Medulla oblongata (tissue), 1 donor: ENCODE results near the gene TMEM120B.

ENCODE experiments used
- DNase-seq: peaks from one replicate; pipeline ENCODE4 v3.0.0-alpha.2; 2015; ENCODE audit errors: extremely low spot score

TMEM120B gene

DNA sequence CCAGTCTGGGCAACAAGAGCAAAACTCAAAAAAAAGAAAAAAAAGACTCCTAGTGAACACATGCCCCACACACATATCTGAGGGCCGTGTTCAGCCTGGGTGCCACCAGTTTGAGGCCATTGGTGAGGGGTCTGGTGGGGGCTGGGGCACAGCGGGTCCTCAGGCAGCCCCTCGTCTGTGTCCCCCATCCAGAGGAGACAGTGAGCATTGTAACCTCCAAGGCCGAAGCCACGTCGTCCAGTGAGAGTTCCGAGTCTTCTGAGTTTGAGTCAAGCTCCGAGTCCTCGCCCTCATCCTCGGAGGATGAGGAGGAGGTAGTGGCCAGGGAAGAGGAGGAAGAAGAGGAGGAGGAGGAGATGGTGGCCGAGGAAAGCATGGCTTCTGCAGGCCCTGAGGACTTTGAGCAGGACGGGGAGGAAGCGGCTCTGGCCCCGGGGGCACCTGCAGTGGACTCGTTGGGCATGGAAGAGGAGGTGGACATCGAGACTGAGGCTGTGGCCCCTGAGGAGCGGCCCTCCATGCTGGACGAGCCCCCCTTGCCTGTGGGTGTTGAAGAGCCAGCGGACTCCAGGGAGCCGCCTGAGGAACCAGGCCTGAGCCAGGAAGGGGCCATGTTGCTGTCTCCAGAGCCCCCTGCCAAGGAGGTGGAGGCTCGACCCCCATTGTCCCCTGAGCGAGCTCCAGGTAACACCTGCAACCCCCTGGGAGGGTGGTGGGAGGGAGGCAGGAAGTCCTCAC lies 106.8 kb downstream of the TMEM120B start:
- no peak for DNase-seq

DNA sequence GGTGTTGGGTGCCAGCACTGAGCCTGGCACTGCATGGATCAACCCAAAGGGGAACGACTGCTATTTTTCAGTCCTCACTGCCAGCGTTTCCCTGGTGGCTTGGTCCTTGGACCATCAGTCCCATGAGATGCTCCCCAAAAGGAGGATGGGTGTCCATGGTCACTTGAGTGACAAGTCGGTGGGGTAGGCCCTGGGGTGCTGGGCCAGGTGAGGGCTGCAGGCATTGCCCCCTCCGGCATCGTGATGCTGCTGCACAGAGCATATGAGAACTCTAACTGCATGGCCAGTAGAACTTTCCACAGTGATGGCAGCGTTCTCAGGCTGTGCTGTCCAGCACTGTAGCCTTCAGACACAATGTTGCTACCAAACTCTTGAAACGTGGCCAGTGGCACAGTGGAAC lies 107.5 kb downstream of the TMEM120B start:
- DNase-seq: no peak

DNA sequence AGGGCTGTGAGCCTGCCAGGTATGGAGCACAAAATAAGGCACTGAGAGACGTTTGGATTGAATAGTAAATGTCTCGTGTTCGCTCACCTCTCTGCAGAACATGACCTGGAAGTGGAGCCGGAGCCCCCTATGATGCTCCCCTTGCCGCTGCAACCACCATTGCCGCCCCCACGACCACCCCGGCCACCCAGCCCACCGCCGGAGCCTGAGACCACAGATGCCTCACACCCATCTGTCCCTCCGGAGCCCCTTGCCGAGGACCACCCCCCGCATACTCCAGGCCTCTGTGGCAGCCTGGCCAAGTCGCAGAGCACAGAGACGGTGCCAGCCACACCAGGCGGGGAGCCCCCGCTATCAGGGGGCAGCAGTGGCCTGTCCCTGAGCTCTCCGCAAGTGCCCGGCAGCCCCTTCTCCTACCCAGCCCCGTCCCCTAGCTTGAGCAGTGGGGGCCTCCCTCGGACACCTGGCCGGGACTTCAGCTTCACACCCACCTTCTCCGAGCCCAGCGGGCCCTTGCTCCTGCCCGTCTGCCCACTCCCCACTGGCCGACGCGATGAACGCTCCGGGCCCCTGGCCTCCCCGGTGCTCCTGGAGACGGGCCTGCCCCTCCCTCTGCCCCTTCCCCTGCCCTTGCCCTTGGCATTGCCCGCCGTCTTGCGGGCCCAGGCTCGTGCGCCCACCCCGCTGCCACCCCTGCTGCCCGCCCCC lies 110.0 kb downstream of the TMEM120B start:
- DNase-seq: no peak

DNA sequence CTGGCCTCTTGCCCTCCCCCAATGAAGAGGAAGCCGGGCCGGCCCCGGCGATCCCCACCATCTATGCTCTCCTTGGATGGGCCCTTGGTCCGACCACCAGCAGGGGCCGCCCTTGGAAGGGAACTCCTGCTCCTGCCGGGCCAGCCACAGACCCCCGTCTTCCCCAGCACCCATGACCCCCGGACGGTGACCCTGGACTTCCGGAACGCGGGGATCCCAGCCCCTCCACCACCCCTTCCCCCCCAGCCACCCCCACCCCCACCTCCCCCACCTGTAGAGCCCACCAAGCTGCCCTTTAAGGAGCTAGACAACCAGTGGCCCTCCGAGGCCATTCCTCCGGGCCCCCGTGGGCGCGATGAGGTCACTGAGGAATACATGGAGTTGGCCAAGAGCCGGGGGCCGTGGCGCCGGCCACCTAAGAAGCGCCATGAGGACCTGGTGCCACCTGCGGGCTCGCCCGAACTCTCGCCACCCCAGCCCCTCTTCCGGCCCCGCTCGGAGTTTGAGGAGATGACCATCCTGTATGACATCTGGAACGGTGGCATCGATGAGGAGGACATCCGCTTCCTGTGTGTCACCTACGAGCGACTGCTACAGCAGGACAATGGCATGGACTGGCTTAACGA lies 110.7 kb downstream of the TMEM120B start:
- no peak for DNase-seq

DNA sequence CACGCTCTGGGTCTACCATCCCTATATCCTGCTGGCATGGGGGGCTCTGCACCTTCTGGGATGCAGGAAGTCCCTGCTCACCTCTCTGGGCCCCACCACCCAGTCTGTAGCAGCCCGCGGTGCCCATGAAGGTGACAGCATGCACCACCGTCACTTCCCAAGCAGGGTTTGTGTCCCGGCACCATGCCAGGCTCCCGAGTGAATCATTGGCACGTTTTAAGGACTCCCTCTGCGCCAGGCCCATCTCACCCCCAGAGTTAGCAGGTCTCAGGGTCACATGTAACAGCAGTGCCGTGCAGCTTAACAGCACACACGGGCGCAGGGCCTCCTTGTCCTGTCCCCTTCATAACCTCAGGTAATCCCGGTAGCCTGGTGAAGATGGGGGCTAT lies 111.2 kb downstream of the TMEM120B start:
- DNase-seq: no peak

DNA sequence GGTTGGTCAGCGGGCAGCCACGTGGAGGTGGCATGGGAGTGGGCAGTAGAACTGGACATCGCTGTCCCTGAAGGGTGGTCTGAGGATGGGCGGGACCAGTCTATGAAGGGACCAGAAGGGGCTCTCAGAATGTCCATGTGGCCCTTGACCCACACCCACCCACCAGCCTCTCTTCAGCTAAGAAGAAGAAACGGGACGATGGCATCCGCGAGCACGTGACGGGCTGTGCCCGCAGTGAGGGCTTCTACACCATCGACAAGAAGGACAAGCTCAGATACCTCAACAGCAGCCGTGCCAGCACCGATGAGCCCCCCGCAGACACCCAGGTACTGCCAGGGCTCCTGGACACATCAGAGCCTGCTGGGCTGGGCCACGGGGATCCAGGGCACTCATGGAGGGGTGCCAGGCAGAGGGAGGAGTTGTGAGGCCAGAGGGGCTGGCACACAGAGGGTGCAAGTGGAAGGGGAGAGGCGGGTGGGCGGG lies 112.5 kb downstream of the TMEM120B start:
- no peak for DNase-seq

DNA sequence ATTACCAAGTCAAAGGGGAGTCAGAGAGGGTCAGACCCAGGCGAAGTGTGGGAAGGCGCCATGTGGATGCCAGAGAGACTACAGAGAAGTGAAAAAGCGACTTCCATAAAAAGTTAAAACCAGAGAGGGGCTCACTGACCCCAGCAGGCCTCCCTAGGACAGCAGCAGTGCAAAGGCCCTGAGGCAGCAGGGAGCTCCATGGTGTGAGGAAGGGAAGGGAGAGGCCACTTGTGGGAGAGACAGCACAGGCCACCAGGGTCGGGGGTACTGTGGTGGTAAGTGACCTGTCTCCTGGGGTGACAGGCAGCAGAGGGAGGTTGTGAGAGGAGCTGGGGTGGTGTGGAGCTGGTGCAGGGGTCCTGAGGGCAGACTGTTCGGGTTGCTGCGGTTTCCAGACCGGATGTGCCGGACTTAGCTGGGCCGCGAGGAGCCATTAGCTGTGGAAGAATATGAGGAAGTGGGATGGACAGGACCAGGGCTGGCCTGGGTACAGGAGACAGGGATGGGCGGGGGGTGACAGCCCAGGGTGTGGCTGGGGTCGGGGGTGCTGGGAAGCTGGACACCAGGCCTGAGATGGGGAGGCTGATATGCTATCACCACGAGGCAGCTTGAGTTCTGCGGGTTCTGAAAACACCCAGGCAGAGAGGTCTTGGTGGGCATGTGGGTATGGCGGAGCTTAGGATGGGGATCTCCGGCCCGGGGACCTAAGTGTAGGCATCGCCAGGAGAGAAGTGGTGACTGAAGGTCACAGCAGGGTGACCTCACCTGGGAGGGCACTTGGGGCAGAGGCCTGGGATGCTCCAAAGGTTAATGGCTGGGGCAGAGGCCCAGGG lies 114.0 kb downstream of the TMEM120B start:
- DNase-seq: no peak

DNA sequence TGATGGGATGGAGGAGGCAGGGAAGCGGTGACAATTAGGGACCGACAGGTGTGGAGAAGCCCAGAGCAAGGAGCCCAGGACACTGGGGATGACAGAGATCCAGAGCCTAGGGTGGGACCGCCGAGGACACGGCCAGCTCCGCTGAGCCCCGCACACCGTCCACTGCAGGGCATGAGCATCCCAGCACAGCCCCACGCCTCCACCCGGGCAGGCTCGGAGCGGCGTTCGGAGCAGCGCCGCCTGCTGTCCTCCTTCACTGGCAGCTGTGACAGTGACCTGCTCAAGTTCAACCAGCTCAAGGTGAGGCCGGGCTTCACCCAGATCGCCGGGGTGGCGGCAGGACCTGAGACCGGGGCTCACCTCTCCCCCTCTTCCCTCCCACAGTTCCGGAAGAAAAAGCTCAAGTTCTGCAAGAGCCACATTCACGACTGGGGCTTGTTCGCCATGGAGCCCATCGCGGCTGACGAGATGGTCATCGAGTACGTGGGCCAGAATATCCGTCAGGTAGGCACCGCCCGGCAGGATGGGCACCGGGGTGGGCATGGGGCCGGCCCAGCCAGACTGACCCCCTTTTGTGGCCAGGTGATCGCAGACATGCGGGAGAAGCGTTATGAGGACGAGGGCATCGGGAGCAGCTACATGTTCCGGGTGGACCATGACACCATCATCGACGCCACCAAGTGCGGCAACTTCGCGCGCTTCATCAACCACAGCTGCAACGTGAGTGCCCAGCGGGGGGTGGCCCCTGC lies 115.0 kb downstream of the TMEM120B start:
- DNase-seq: no peak

DNA sequence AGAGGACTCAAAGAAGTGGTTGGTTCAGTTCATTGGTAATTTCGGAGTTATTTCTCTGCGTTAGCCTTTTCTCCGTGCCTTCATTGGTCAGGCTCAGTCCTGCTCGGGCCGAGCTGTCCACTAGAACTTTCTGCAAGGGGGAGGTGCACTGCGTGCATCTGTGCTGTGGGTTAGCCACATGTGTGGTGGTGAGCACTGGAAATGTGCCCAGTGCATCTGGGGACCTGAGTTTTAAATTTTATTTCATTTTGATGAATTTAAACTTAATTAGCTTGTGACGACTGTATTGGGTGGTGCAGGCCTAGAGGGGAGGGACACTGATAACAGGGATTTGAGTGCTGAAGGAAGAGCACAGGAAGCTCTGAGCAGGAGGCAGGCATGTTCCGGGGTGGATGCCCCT lies 115.8 kb downstream of the TMEM120B start:
- DNase-seq: no peak

DNA sequence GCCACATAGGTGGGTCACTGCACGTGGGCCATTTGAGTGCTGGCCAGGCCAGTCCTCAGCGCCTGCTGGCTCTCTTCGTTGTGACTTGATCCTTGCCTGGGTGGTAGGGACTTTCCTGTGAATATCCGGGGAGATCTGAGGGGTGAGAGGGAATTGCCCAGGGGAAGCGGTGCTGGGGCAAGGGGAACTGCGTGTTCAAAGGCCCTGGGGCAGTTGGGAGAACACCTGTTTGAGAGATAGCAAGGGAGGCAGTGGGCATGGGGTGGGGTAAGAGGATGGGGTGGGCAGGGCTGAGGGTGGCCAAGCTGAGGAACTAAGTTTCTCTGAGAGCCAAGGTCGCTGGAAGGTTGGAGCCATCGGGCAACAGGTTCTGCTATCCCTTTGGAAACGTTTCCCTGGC lies 116.3 kb downstream of the TMEM120B start:
- DNase-seq: no peak

DNA sequence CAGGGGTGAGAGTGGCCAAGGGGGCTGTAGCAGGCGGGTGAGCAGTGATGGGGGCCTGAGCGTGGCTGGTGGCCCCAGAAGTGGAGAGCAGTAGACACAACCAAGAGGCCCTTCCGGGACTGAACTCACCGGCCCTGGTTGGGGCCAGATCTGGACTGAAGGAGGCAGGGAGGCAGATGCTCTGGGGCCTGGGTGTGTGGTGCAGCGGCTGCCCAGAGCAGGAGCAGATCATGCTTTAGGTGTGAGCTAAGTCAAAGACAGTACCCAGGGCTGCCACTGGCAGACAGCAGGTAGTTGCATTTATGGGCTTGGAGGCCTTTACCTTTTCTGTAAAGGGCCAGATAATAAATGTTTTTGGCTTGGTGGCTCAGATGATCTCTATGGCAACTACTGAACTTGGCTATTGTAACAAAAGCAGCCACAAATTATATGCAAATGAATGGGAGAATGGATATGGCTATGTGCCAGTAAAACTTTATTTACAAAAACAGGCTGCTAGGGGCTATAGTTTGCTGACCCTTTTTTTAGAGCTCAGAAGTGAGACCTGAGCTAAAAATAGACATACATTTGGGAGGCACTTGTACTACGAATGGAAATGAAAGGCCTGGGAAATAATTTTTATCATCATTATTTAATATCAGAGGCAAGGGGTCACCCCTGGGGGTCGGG lies 116.8 kb downstream of the TMEM120B start:
- DNase-seq: no peak

DNA sequence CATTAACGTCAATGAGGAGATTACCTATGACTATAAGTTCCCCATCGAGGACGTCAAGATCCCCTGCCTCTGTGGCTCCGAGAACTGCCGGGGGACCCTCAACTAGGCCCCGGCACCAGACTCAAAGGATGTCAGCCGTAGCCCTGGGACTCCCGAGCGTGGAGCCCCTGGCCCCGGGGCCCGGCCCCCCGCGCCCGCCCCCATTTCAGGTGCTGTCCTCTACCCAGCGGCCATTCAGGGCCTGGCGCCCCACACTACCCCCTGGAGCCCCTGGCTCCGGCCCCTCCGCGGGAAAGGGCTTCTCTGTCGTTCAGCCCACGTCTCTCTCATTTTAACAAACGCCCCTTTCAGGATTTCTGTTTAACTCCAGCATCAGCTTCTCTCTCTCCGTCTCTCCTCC lies 117.6 kb downstream of the TMEM120B start:
- DNase-seq: no peak

DNA sequence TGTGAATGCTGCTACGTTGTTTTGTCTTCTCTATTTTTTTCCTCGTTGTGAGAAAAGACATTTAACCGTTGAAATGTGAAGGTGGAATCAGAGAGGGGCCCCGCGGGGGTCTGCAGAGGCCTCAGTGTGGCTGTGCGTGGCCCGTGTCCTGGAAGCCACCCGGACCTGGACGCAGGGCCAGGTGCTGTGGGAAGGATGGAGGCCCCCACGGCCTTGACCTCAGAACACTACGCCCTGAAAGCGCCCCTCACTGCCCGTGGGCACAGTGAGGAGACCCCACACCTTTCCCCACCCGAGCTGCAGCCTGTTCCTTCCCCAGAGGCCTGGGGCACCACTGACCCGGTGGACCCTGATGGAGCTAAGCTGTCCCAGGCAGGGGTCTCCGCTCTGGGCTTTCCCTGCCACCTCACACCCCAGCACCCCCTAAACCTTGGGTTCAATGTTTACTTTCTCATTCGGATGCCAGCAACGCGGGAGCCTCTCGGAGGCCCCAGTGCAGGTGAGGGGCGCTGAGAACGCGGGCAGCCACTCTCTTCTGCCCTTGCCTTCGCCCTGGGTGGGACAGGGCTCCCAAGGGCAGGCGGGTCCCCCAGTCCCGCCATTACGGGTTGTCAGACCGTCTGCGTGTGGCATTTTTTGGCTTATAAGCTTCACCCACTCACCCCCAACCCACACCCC lies 118.2 kb downstream of the TMEM120B start:
- DNase-seq: no peak
